Psoas muscle (tissue), 8 donors: ENCODE data around the gene UBR3. TPM values are rescaled to one million over a fixed set of nuclear protein-coding genes. Genes with fewer than 3 reads are reported as not detected.
"Not testable (repeated sequence)": the region's sequence is repeated elsewhere in the genome, so short reads cannot be mapped to it uniquely, and the experiment has no call there.

Experiments
- ATAC-seq, 4 donors: fragments of 200-7000 bp; cut with Tn5 transposase; one replicate each; pipeline ENCODE4 v1.9.1; 2020; ENCODE audit warnings: moderate library complexity in 3 of 4, mild to moderate bottlenecking in 2 of 4
- DNase-seq, 2 donors: peaks; one replicate each; pipeline ENCODE4 v3.0.0-alpha.2; 2020
- H3K27ac ChIP-seq: fragments of 200-600 bp; one replicate; pipeline ENCODE4 v1.8.0; 2022
- H3K27me3 ChIP-seq, 3 donors: fragments of 200-600 bp in 1 of 3; one replicate each; pipeline versions ENCODE4 v1.6.1 to v1.8.0; 2013 to 2022; ENCODE audit warnings: low read length in 2 of 3, mild to moderate bottlenecking in 2 of 3, moderate library complexity in 1 of 3; ENCODE audit not compliant: insufficient read depth in 3 of 3
- H3K36me3 ChIP-seq, 2 donors: fragments of 200-600 bp in 1 of 2; one replicate each; pipeline versions ENCODE4 v1.6.1 to v1.8.0; 2013 to 2022; ENCODE audit warnings: low read depth in 1 of 2, mild to moderate bottlenecking in 1 of 2, moderate library complexity in 1 of 2; ENCODE audit not compliant: insufficient read depth in 1 of 2
- H3K4me1 ChIP-seq: fragments of 200-600 bp; one replicate; pipeline ENCODE4 v1.8.0; 2022
- H3K4me3 ChIP-seq: fragments of 200-600 bp; one replicate; pipeline ENCODE4 v1.8.0; 2022; ENCODE audit warnings: mild to moderate bottlenecking
- H3K9me3 ChIP-seq: fragments of 200-600 bp; one replicate; pipeline ENCODE4 v1.8.0; 2022
- CTCF ChIP-seq: fragments of 200-600 bp; IDR thresholded peaks from one replicate; pipeline ENCODE4 v1.8.0; 2022; ENCODE audit warnings: antibody characterized with exemption
- WGBS, 3 donors: extraction: QIAGEN DNeasy Blood & Tissue Kit; methylation state at CpG; one replicate each; pipeline versions ENCODE4 v1.1.6 to v1.1.7; 2013; 5-methylcytosine and 5-hydroxymethylcytosine counted together
- intact Hi-C, 2 donors: fragments of 100-400 bp; cut with DNase I; formaldehyde crosslinking; loops; one replicate each; pipeline versions ENCODE4 v1.11.0 to v1.14.2; 2022
- polyA plus RNA-seq, 3 donors: library from polyadenylated mRNA; stranded (reverse); fragments of 200-250 nt; gene quantifications; one replicate each; pipeline ENCODE4 v1.2.3, GENCODE V29; 2013
- total RNA-seq, 4 donors: library from RNA; stranded (reverse); fragmentation: NEBNext Ultra II Directional in 2 of 4; extraction: Animal tissue kit (Norgen Biotek cat#: 25700) in 2 of 4; gene quantifications; one replicate each; pipeline versions ENCODE4 v1.2.1 to v1.2.4, GENCODE V29; 2021 to 2023
- donor health status: healthy with polysubstance abuse.
- donor health status: DM: no; HTN: no; CAD: no; lungs with moderate emphysema.
- donor health status: Bipolar disorder and iron deficiency.
- donor health status: healthy.
- donor health status: DM: yes; HTN: yes; CAD: no.
- donor health status: DM: no; HTN: no; CAD: no.
- donor health status: DM: no; HTN: no; CAD: no.
- donor health status: DM: yes; HTN: yes; CAD: no.

Gene UBR3
- total and polyA plus RNA-seq, 7 donors: 28.7 to 202 (median 160) TPM

- Histone ChIP-seq H3K4me1 (no peaks in the 10 kb centered on the region), H3K27ac (no peak overlapping the region), H3K36me3 (peaks cover 0 to 59% of the 10 kb centered on the region in 2 donors), H3K27me3 (no peaks in the 10 kb centered on the region), H3K9me3 (no peaks in the 10 kb centered on the region), H3K4me3 (no peak overlapping the region)
- DNase-seq: no peak
- ATAC-seq: no peak
- WGBS, 3 donors: 89 to 93% (median 90%) methylated on average over 2 of the region's 2 CpGs
- no peak for TF ChIP-seq CTCF
- intact Hi-C loops: loop anchor here (2.0 to 10.0 kb wide), 3 partner anchors 99 to 311 kb away; partner anchors contain the start of genes METTL5 (in 1 of the 2) and UBR3 (in 1 of the 2)
These were observed 98.7 kb downstream of the UBR3 start for GRCh38 chr2:169925968-169926367.

DNA sequence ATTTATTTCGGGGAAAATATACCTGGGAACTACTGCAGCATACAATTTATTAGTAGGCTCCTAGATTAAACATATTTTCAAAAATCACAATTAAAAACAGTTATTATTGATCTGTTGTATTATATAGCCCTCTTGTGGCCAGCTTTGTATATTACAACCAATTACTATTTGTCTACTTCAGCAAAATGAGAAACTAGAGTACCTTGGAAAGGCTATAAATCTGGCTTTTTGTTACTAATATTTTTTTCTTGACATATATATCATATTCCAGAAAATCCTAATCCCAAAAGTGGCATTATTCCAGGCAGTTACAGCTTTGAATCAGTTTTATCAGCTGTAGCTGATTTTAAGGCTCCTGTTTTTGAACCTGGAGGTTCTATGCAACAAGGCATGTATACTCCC is 101.2 kb downstream of the UBR3 start:
- peak; percentile 81 for TF ChIP-seq CTCF

GRCh38 chr2:169933124-169933711 is 106.0 kb downstream of the UBR3 start:
- no peaks in the 10 kb centered on the region for H3K27me3 ChIP-seq
- H3K4me1 ChIP-seq: no peaks in the 10 kb centered on the region
- WGBS, 3 donors: 64 to 80% (median 74%) methylated on average over 2 of the region's 2 CpGs
- peak; percentile 32 for TF ChIP-seq CTCF
- H3K36me3 ChIP-seq: peaks cover 0 to 59% of the 10 kb centered on the region in 2 donors
- ATAC-seq (peak in 2 of 4 donors; percentile 57 to 61), DNase-seq (no peak)
- no peaks in the 10 kb centered on the region for H3K9me3 ChIP-seq
- H3K27ac ChIP-seq: no peak overlapping the region
- intact Hi-C loops: no loop called here
- no peak overlapping the region for H3K4me3 ChIP-seq

More for the DNA sequence above, 101.2 kb downstream of the UBR3 start:
- ATAC-seq (peak in 2 of 4 donors; percentile 62 to 64), DNase-seq (no peak)
- intact Hi-C loops: loop anchor here (5.0 to 10.0 kb wide), 2 partner anchors 101 to 314 kb away; partner anchors contain the start of gene UBR3 (in 1 of the 2)
- H3K9me3 ChIP-seq: no peaks in the 10 kb centered on the region
- no peak overlapping the region for H3K27ac ChIP-seq
- no peak overlapping the region for H3K4me3 ChIP-seq
- H3K36me3 ChIP-seq: peaks cover 0 to 74% of the 10 kb centered on the region in 2 donors
- no peaks in the 10 kb centered on the region for H3K27me3 ChIP-seq
- no peaks in the 10 kb centered on the region for H3K4me1 ChIP-seq
- WGBS, 3 donors: 63 to 67% (median 64%) methylated on average over 1 of the region's 1 CpG

DNA sequence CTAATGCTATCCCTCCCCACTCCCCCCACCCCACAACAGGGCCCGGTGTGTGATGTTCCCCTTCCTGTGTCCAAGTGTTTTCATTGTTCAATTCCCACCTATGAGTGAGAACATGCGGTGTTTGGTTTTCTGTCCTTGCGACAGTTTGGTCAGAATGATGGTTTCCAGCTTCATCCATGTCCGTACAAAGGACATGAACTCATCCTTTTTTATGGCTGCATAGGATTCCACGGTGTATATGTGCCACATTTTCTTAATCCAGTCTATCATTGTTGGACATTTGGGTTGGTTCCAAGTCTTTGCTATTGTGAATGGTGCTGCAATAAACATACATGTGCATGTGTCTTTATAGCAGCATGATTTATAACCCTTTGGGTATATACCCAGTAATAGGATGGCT is 109.4 kb downstream of the UBR3 start:
- ATAC-seq, H3K9me3 ChIP-seq, H3K27me3 ChIP-seq, intact Hi-C loops, H3K4me1 ChIP-seq, DNase-seq, H3K27ac ChIP-seq, H3K4me3 ChIP-seq: not testable (repeated sequence)
- WGBS, 3 donors: 94 to 99% (median 98%) methylated on average over 5 of the region's 5 CpGs
- peaks cover 1 to 53% of the 10 kb centered on the region in 2 donors for H3K36me3 ChIP-seq

DNA sequence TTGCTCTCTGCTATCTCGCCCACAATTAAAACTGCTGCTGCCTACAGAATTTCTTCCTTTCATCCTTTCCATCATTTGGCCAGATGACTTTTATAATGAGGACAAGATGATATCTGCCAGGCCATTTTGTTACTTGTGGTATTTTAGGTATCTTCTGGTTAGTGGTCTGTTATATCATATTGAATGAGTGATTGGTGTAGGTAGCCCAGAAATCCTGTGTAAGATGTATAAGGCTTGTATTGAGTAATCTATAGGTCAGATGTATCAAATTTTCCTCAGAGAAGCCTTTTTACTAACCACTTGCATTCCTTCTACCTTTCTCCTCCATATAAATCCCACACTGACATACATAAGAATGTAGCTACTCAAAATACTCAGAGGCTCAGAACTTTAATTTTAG is 118.3 kb downstream of the UBR3 start:
- Histone ChIP-seq H3K27me3 (no peaks in the 10 kb centered on the region), H3K4me1 (no peaks in the 10 kb centered on the region), H3K27ac (no peak overlapping the region), H3K36me3 (peaks cover 3 to 85% of the 10 kb centered on the region in 2 donors), H3K9me3 (no peaks in the 10 kb centered on the region), H3K4me3 (no peak overlapping the region)
- TF ChIP-seq CTCF: no peak
- intact Hi-C loops: no loop called here
- ATAC-seq (no peak), DNase-seq (no peak)
- 97 to 100% (median 100%) methylated on average over 1 of the region's 1 CpG for WGBS, 3 donors
